SIG-M5 (cell line): Measurements from ENCODE around the gene TRDN.

Source experiments
- DNase-seq: peaks from one replicate; lab custom pipeline; 2025; lab: John Stamatoyannopoulos, UW

TRDN gene

GRCh38 chr6:123171341-123172115, 465.2 kb downstream of the TRDN start:
- no peak for DNase-seq

- no peak for DNase-seq
Measured at GRCh38 chr6:123169774-123170095, 467.0 kb downstream of the TRDN start.

- DNase-seq, result no peak
Measured at GRCh38 chr6:123168892-123169773, 467.6 kb downstream of the TRDN start.

GRCh38 chr6:123168466-123168865, 468.3 kb downstream of the TRDN start:
- DNase-seq, result no peak
